Liver (tissue), 9 donors: ENCODE data around the gene TRERF1. TPM values are rescaled to one million over a fixed set of nuclear protein-coding genes. Genes with fewer than 3 reads are reported as not detected.

ENCODE experiments used
- DNase-seq: peaks from one replicate; pipeline ENCODE4 v3.0.0-alpha.2; 2017; ENCODE audit warnings: low spot score
- H3K27ac ChIP-seq, 2 donors: one replicate each; pipeline ENCODE4 v1.7.0; 2013; ENCODE audit warnings: inconsistent platforms in 2 of 2, low read length in 2 of 2, control low read depth in 1 of 2, low read depth in 1 of 2, mild to moderate bottlenecking in 1 of 2
- H3K27me3 ChIP-seq, 4 donors: one replicate each; pipeline versions ENCODE4 v1.6.1 to v1.7.0; 2013; ENCODE audit warnings: low read length in 3 of 4, inconsistent platforms in 1 of 4, mild to moderate bottlenecking in 1 of 4, moderate library complexity in 1 of 4; ENCODE audit not compliant: control insufficient read depth in 4 of 4, insufficient read depth in 4 of 4
- H3K36me3 ChIP-seq, 4 donors: one replicate each; pipeline versions ENCODE4 v1.6.1 to v1.7.0; 2013; ENCODE audit warnings: low read length in 3 of 4, mild to moderate bottlenecking in 3 of 4, low read depth in 1 of 4, moderate library complexity in 1 of 4; ENCODE audit not compliant: control insufficient read depth in 4 of 4, insufficient read depth in 3 of 4
- H3K4me1 ChIP-seq, 4 donors: one replicate each; pipeline versions ENCODE4 v1.6.1 to v1.7.0; 2013; ENCODE audit warnings: low read length in 3 of 4, mild to moderate bottlenecking in 3 of 4, moderate library complexity in 1 of 4; ENCODE audit not compliant: control insufficient read depth in 4 of 4, insufficient read depth in 4 of 4
- H3K4me3 ChIP-seq, 3 donors: one replicate each; pipeline versions ENCODE4 v1.6.1 to v1.7.0; 2013; ENCODE audit warnings: low read length in 3 of 3, control low read depth in 1 of 3, low read depth in 1 of 3, mild to moderate bottlenecking in 1 of 3
- H3K9ac ChIP-seq, 2 donors: one replicate each; pipeline ENCODE4 v1.7.0; 2013; ENCODE audit warnings: low read length in 2 of 2, mild to moderate bottlenecking in 2 of 2, moderate library complexity in 2 of 2, control low read depth in 1 of 2, low read depth in 1 of 2
- H3K9me3 ChIP-seq, 4 donors: one replicate each; pipeline versions ENCODE4 v1.6.1 to v1.7.0; 2013; ENCODE audit warnings: low read length in 3 of 4; ENCODE audit not compliant: control insufficient read depth in 4 of 4
- EGR1 ChIP-seq, 2 donors: IDR thresholded peaks; 2 replicates each; pipeline ENCODE4 v1.6.1; 2016 to 2018; ENCODE audit warnings: antibody characterized with exemption in 2 of 2, low read depth in 2 of 2
- FOXA1 ChIP-seq: IDR thresholded peaks from 2 replicates; pipeline ENCODE4 v1.6.1; 2016; ENCODE audit warnings: antibody characterized with exemption
- FOXA2 ChIP-seq: IDR thresholded peaks from 2 replicates; pipeline ENCODE4 v1.6.1; 2016; ENCODE audit warnings: antibody characterized with exemption
- GABPA ChIP-seq, 2 donors: IDR thresholded peaks in 1 of 2; conservative IDR thresholded peaks in 1 of 2; 2 replicates each; pipeline ENCODE4 v1.6.1; 2016; ENCODE audit warnings: antibody characterized with exemption in 2 of 2, mild to moderate bottlenecking in 1 of 2, moderate library complexity in 1 of 2
- HNF4A ChIP-seq, 2 donors: conservative IDR thresholded peaks; 2 replicates each; pipeline ENCODE4 v1.6.1; 2016; ENCODE audit warnings: antibody characterized with exemption in 2 of 2, mild to moderate bottlenecking in 2 of 2
- HNF4G ChIP-seq: IDR thresholded peaks from 2 replicates; pipeline ENCODE4 v1.6.1; 2016; ENCODE audit warnings: antibody characterized with exemption
- JUND ChIP-seq, 2 donors: IDR thresholded peaks; 2 replicates each; pipeline ENCODE4 v1.6.1; 2016; ENCODE audit warnings: antibody characterized with exemption in 2 of 2
- NR2F2 ChIP-seq: IDR thresholded peaks from 2 replicates; pipeline ENCODE4 v1.6.1; 2016; ENCODE audit warnings: antibody characterized with exemption
- RAD21 ChIP-seq, 2 donors: IDR thresholded peaks; 2 replicates each; pipeline ENCODE4 v1.6.1; 2016; ENCODE audit warnings: antibody characterized with exemption in 2 of 2, mild to moderate bottlenecking in 2 of 2
- SP1 ChIP-seq: IDR thresholded peaks from 2 replicates; pipeline ENCODE4 v1.6.1; 2018; ENCODE audit warnings: antibody characterized with exemption, mild to moderate bottlenecking
- TAF1 ChIP-seq: conservative IDR thresholded peaks from 2 replicates; pipeline ENCODE4 v1.6.1; 2016; ENCODE audit warnings: antibody characterized with exemption, mild to moderate bottlenecking
- YY1 ChIP-seq: IDR thresholded peaks from 2 replicates; pipeline ENCODE4 v1.6.1; 2016; ENCODE audit warnings: antibody characterized with exemption, mild to moderate bottlenecking
- WGBS: extraction: QIAGEN DNeasy Blood & Tissue Kit; methylation state at CpG from one replicate; pipeline ENCODE4 v1.1.7; 2013; 5-methylcytosine and 5-hydroxymethylcytosine counted together
- polyA plus RNA-seq, 2 donors: library from polyadenylated mRNA; stranded (reverse) in 1 of 2; unstranded in 1 of 2; fragments of 200-250 nt in 1 of 2; fragments of >200 nt in 1 of 2; fragmentation: Nextera tagmentation in 1 of 2; extraction: Ambion mirVana in 1 of 2; gene quantifications; one replicate each; pipeline versions ENCODE4 v1.2.1 to v1.2.3, GENCODE V29; 2013 to 2015
- total RNA-seq, 2 donors: library from RNA; depleted of rRNA; stranded (reverse); fragments of >200 nt; gene quantifications; one replicate each; pipeline ENCODE4 v1.2.3, GENCODE V29; 2014
- TF ChIP-seq, protein P1 (sequence below): IDR thresholded peaks from 2 replicates; pipeline ENCODE4 v1.6.1; 2016; ENCODE audit warnings: antibody characterized with exemption
- TF ChIP-seq, protein P2 (sequence below): fragments of 150-350 bp; IDR thresholded peaks from 2 replicates; pipeline ENCODE4 v1.5.1; 2017; ENCODE audit warnings: improper control_type of control experiment, low read depth, low read length; ENCODE audit not compliant: missing input control
- TF ChIP-seq, protein P3 (sequence below): IDR thresholded peaks from 2 replicates; pipeline ENCODE4 v1.6.1; 2016; ENCODE audit warnings: antibody characterized with exemption
- TF ChIP-seq, protein P4 (sequence below): IDR thresholded peaks from 2 replicates; pipeline ENCODE4 v1.6.1; 2016; ENCODE audit warnings: antibody characterized with exemption, mild to moderate bottlenecking
- TF ChIP-seq, protein P5 (sequence below): IDR thresholded peaks from 2 replicates; pipeline ENCODE4 v1.6.1; 2016; ENCODE audit warnings: antibody characterized with exemption
- donor health status: healthy.
- donor health status: healthy.
- donor health status: healthy.
- donor health status: healthy.
- donor health status: healthy.

Gene TRERF1
- total and polyA plus RNA-seq, 4 donors: 0.33 to 1.3 (median 0.68) TPM

DNA sequence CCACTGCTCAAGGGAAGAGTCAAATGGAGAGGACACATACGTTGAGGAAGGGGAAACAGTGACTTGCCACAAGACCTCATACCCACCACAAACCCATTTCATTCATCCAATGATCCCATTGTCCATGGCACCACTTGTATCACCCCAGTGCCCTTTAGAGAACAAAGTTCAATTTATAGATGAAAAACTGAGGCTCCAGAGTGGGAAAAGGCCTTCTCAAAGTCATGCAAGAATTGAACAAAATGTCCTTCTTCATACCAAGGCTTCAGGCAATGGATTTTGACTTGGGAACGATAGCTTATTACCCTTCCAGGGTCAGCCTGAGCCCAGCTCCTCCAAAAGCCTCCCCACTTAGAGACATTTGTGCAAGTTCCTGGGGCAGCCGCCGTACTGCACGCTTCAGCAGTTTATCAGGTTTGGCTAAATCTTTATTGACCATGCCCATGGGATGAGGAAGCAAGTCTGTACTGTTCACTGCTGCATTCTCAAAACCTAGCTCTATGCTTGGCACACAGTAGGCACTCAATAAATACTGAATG lies 186.8 kb downstream of the TRERF1 start:
- Histone ChIP-seq H3K27me3 (no peaks in the 10 kb centered on the region), H3K4me1 (no peaks in the 10 kb centered on the region), H3K27ac (no peak overlapping the region), H3K4me3 (no peak overlapping the region), H3K9me3 (no peaks in the 10 kb centered on the region), H3K9ac (no peak overlapping the region), H3K36me3 (no peaks in the 10 kb centered on the region)
- TF ChIP-seq GABPA (IDR thresholded peaks at IDR 0.05 in 1 of 2, conservative IDR thresholded peaks at IDR 0.05 in 1 of 2) (no peak), JUND (IDR thresholded peaks at IDR 0.05) (no peak), TAF1 (no peak), FOXA1 (no peak), NR2F2 (no peak), HNF4A (conservative IDR thresholded peaks at IDR 0.05) (no peak), SP1 (no peak), EGR1 (IDR thresholded peaks at IDR 0.05; ENCODE audit: low read depth in 2 of 2) (no peak), RAD21 (IDR thresholded peaks at IDR 0.05) (no peak), HNF4G (no peak), FOXA2 (no peak), YY1 (no peak)
- TF ChIP-seq, protein P1, sequence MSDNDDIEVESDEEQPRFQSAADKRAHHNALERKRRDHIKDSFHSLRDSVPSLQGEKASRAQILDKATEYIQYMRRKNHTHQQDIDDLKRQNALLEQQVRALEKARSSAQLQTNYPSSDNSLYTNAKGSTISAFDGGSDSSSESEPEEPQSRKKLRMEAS: no peak
- TF ChIP-seq, protein P2, sequence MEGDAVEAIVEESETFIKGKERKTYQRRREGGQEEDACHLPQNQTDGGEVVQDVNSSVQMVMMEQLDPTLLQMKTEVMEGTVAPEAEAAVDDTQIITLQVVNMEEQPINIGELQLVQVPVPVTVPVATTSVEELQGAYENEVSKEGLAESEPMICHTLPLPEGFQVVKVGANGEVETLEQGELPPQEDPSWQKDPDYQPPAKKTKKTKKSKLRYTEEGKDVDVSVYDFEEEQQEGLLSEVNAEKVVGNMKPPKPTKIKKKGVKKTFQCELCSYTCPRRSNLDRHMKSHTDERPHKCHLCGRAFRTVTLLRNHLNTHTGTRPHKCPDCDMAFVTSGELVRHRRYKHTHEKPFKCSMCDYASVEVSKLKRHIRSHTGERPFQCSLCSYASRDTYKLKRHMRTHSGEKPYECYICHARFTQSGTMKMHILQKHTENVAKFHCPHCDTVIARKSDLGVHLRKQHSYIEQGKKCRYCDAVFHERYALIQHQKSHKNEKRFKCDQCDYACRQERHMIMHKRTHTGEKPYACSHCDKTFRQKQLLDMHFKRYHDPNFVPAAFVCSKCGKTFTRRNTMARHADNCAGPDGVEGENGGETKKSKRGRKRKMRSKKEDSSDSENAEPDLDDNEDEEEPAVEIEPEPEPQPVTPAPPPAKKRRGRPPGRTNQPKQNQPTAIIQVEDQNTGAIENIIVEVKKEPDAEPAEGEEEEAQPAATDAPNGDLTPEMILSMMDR: no peak
- TF ChIP-seq, protein P3, sequence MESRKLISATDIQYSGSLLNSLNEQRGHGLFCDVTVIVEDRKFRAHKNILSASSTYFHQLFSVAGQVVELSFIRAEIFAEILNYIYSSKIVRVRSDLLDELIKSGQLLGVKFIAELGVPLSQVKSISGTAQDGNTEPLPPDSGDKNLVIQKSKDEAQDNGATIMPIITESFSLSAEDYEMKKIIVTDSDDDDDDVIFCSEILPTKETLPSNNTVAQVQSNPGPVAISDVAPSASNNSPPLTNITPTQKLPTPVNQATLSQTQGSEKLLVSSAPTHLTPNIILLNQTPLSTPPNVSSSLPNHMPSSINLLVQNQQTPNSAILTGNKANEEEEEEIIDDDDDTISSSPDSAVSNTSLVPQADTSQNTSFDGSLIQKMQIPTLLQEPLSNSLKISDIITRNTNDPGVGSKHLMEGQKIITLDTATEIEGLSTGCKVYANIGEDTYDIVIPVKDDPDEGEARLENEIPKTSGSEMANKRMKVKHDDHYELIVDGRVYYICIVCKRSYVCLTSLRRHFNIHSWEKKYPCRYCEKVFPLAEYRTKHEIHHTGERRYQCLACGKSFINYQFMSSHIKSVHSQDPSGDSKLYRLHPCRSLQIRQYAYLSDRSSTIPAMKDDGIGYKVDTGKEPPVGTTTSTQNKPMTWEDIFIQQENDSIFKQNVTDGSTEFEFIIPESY: no peak
- TF ChIP-seq, protein P4, sequence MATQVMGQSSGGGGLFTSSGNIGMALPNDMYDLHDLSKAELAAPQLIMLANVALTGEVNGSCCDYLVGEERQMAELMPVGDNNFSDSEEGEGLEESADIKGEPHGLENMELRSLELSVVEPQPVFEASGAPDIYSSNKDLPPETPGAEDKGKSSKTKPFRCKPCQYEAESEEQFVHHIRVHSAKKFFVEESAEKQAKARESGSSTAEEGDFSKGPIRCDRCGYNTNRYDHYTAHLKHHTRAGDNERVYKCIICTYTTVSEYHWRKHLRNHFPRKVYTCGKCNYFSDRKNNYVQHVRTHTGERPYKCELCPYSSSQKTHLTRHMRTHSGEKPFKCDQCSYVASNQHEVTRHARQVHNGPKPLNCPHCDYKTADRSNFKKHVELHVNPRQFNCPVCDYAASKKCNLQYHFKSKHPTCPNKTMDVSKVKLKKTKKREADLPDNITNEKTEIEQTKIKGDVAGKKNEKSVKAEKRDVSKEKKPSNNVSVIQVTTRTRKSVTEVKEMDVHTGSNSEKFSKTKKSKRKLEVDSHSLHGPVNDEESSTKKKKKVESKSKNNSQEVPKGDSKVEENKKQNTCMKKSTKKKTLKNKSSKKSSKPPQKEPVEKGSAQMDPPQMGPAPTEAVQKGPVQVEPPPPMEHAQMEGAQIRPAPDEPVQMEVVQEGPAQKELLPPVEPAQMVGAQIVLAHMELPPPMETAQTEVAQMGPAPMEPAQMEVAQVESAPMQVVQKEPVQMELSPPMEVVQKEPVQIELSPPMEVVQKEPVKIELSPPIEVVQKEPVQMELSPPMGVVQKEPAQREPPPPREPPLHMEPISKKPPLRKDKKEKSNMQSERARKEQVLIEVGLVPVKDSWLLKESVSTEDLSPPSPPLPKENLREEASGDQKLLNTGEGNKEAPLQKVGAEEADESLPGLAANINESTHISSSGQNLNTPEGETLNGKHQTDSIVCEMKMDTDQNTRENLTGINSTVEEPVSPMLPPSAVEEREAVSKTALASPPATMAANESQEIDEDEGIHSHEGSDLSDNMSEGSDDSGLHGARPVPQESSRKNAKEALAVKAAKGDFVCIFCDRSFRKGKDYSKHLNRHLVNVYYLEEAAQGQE: no peak
- TF ChIP-seq, protein P5, sequence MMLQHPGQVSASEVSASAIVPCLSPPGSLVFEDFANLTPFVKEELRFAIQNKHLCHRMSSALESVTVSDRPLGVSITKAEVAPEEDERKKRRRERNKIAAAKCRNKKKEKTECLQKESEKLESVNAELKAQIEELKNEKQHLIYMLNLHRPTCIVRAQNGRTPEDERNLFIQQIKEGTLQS: no peak
- 90% methylated on average over 5 of the region's 5 CpGs for WGBS
- DNase-seq: no peak
